Upper lobe of left lung (tissue), 6 donors: ENCODE measurements around the gene PSMB3. TPM values are rescaled to one million over a fixed set of nuclear protein-coding genes. Genes with fewer than 3 reads are reported as not detected.

Experiments used
- ATAC-seq, 2 donors: fragments of 200-7000 bp; cut with Tn5 transposase; one replicate each; pipeline ENCODE4 v1.9.1; 2022; ENCODE audit warnings: mild to moderate bottlenecking in 2 of 2, moderate library complexity in 2 of 2; ENCODE audit not compliant: low FRiP score in 2 of 2
- DNase-seq, 2 donors: peaks; one replicate each; pipeline ENCODE4 v3.0.0-alpha.2; 2019 to 2020
- H3K27ac ChIP-seq, 4 donors: fragments of 200-600 bp; sonication (generic); one replicate each; pipeline ENCODE4 v1.5.1; 2016 to 2019
- H3K27me3 ChIP-seq, 4 donors: fragments of 200-600 bp; sonication (generic); one replicate each; pipeline ENCODE4 v1.5.1; 2017 to 2019
- H3K36me3 ChIP-seq, 4 donors: fragments of 200-600 bp; sonication (generic); one replicate each; pipeline ENCODE4 v1.5.1; 2016 to 2019
- H3K4me1 ChIP-seq, 4 donors: fragments of 200-600 bp; sonication (generic); one replicate each; pipeline ENCODE4 v1.5.1; 2018 to 2019
- H3K4me3 ChIP-seq, 4 donors: fragments of 200-600 bp; sonication (generic); one replicate each; pipeline ENCODE4 v1.5.1; 2017 to 2019; ENCODE audit warnings: mild to moderate bottlenecking in 2 of 4, moderate library complexity in 1 of 4
- H3K9me3 ChIP-seq, 4 donors: fragments of 200-600 bp; sonication (generic); one replicate each; pipeline ENCODE4 v1.5.1; 2018 to 2019
- EP300 ChIP-seq, 4 donors: sonication (generic); formaldehyde crosslinking; IDR thresholded peaks; one replicate each; pipeline ENCODE4 v1.5.1; 2017; ENCODE audit warnings: antibody characterized with exemption in 4 of 4, control low read depth in 2 of 4
- POLR2A ChIP-seq, 4 donors: fragments of 450-650 bp; IDR thresholded peaks; one replicate each; pipeline ENCODE4 v1.5.1; 2016 to 2017; ENCODE audit warnings: antibody characterized with exemption in 4 of 4, mild to moderate bottlenecking in 2 of 4
- POLR2AphosphoS5 ChIP-seq, 2 donors: sonication (generic); formaldehyde crosslinking; IDR thresholded peaks; one replicate each; pipeline ENCODE4 v1.5.1; 2017; ENCODE audit warnings: antibody characterized with exemption in 2 of 2
- WGBS, 2 donors: methylation state at CpG; one replicate each; pipeline ENCODE4 v1.1.5; 2017 to 2018; 5-methylcytosine and 5-hydroxymethylcytosine counted together
- total RNA-seq, 6 donors: library from RNA; depleted of rRNA in 4 of 6; stranded (reverse); fragments of >200 nt in 4 of 6; gene quantifications; one replicate each; pipeline versions ENCODE4 v1.1.0 to v1.2.1, GENCODE V29; 2016 to 2021
- TF ChIP-seq, protein P1 (sequence below), 6 experiments: fragments of 450-650 bp in 4 of 6; fragments of 200-600 bp in 2 of 6; sonication (generic) in 2 of 6; IDR thresholded peaks; one replicate each; pipeline ENCODE4 v1.5.1; 2016 to 2019; ENCODE audit warnings: antibody characterized with exemption in 6 of 6
- donor health status: DM: no; HTN: no; CAD: no; lungs with moderate emphysema.
- donor health status: DM: no; HTN: yes; CAD: no; lungs with severe emphysema.

PSMB3 gene
- total RNA-seq, 6 donors from 2014 or later = 61.8 to 157 (median 79.2) TPM

DNA sequence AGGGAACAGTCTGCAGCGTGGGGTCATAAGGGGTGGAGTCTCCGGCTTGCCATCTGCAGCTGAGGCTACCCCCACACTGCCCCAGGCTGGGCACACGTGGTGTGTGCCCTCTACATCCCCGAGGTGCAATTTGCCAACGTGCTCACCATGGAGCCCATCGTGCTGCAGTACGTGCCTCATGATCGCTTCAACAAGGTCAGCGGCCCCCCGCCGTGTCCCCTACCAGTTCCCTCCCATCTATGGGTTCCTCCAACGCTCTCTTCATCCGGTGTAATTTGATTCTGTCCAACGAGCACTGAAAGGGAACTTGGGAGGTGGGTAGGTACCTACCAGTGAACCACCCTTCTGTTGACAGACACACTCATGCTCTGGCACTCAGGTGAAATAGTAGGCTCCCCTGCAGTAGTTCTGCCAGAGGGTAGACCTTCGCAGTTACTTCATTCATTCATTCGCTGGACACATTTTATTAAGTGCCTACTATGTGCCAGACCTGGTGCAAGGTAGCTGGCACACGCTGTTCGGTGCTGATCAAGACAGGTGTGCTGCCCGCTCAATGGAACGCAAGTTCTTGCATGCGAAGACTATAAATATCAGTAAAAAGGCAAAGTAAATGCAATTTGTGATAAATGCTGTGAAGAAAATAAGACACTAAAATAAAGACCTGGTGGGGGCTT lies 44.7 kb upstream of the PSMB3 start:
- H3K9me3 ChIP-seq = no peaks in the 10 kb centered on the region
- TF ChIP-seq POLR2AphosphoS5 (IDR thresholded peaks at IDR 0.05) (no peak), EP300 (IDR thresholded peaks at IDR 0.05) (no peak), POLR2A (IDR thresholded peaks at IDR 0.05) (no peak)
- TF ChIP-seq, protein P1, sequence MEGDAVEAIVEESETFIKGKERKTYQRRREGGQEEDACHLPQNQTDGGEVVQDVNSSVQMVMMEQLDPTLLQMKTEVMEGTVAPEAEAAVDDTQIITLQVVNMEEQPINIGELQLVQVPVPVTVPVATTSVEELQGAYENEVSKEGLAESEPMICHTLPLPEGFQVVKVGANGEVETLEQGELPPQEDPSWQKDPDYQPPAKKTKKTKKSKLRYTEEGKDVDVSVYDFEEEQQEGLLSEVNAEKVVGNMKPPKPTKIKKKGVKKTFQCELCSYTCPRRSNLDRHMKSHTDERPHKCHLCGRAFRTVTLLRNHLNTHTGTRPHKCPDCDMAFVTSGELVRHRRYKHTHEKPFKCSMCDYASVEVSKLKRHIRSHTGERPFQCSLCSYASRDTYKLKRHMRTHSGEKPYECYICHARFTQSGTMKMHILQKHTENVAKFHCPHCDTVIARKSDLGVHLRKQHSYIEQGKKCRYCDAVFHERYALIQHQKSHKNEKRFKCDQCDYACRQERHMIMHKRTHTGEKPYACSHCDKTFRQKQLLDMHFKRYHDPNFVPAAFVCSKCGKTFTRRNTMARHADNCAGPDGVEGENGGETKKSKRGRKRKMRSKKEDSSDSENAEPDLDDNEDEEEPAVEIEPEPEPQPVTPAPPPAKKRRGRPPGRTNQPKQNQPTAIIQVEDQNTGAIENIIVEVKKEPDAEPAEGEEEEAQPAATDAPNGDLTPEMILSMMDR (IDR thresholded peaks at IDR 0.05) = no peak
- DNase-seq (no peak), ATAC-seq (no peak)
- 75 to 80% methylated on average over 17 to 21 of the region's 21 CpGs for WGBS, 2 donors
- no peak overlapping the region for H3K4me3 ChIP-seq
- peaks cover 7 to 47% (median 27%) of the 10 kb centered on the region in 4 donors for H3K36me3 ChIP-seq
- peaks cover 19 to 55% (median 39%) of the 10 kb centered on the region in 4 donors for H3K4me1 ChIP-seq
- peaks cover 0 to 3% (median 0%) of the 10 kb centered on the region in 4 donors for H3K27me3 ChIP-seq
- H3K27ac ChIP-seq = peak overlapping the region in 1 of 4 donors; percentile 94

DNA sequence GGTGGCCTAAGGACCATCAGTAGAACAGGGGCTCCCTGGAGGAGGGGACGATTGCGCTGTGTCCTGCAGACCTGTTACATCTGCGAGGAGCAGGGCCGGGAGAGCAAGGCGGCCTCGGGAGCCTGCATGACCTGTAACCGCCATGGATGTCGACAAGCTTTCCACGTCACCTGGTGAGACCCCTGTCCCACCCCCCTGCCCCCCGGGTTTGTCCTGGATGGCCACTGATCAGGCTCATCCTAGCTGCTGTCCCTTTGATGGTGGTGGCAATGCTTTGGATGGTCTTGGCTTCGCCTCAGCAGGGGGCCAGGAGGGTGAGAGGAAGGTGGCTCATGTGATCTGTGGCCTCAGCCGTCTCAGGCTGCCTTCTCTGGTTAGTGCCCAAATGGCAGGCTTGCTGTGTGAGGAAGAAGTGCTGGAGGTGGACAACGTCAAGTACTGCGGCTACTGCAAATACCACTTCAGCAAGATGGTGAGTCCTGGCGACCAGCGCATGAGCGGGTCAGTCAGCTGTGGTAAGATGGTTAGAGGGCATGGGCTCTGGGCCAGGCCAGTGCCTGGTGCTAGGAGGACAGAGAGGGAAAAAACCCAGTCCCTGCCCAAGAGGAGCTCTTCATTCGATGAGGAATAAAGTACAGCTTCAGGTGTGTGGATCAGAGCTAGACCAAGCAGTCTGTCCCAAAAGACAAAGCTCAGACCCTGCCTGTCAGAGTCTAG lies 43.3 kb upstream of the PSMB3 start:
- TF ChIP-seq EP300 (IDR thresholded peaks at IDR 0.05) (no peak), POLR2AphosphoS5 (IDR thresholded peaks at IDR 0.05) (no peak), POLR2A (IDR thresholded peaks at IDR 0.05) (no peak)
- TF ChIP-seq, protein P1 (IDR thresholded peaks at IDR 0.05) = no peak
- Histone ChIP-seq H3K9me3 (no peaks in the 10 kb centered on the region), H3K27ac (peak overlapping the region in 1 of 4 donors; percentile 25), H3K27me3 (peaks cover 0 to 3% (median 0%) of the 10 kb centered on the region in 4 donors), H3K4me1 (peaks cover 12 to 40% (median 29%) of the 10 kb centered on the region in 4 donors), H3K36me3 (peaks cover 13 to 61% (median 40%) of the 10 kb centered on the region in 4 donors), H3K4me3 (no peak overlapping the region)
- DNase-seq (no peak), ATAC-seq (no peak)
- 89 to 91% methylated on average over 17 to 18 of the region's 18 CpGs for WGBS, 2 donors

DNA sequence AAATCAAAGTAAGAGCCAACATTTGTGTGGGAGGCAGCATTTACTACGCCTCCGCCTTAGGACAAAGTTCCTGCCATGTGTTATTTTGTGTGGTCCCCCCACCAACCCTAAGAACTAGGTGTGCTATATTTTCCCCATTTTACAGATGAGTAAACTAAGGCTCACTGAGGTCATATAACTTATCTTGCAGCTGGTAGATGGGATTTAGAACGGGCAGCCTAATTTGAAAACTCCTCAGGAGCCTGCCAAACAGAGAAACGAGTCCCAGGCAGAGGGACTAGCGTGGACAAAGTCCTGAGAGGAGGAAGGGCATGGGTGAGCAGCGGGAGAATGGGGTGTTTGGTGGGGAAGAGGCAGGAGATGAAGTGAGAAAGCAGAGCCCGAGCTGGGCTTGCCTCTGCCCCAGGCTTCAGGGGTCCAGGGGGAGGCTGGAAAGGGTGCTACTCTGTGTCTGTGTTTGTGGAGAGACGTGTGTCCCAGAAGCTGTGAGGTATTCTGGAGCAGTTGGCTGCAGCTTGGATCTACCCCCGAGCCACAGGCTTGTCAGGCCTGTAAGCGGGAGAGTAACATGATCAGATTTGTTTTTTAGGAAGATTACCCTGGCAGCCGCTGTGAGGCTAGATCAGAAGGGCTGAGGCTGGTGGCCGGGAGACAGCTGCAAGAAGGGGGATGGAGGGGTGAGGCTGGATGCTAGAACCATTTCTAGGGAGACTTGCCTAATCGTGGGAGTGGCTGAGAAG lies 42.5 kb upstream of the PSMB3 start:
- Histone ChIP-seq H3K9me3 (no peaks in the 10 kb centered on the region), H3K27ac (peak overlapping the region in 2 of 4 donors; percentile 38 to 50), H3K36me3 (peaks cover 13 to 69% (median 45%) of the 10 kb centered on the region in 4 donors), H3K4me3 (no peak overlapping the region), H3K27me3 (peaks cover 0 to 3% (median 0%) of the 10 kb centered on the region in 4 donors), H3K4me1 (peaks cover 12 to 39% (median 29%) of the 10 kb centered on the region in 4 donors)
- TF ChIP-seq POLR2AphosphoS5 (IDR thresholded peaks at IDR 0.05) (no peak), EP300 (IDR thresholded peaks at IDR 0.05) (no peak), POLR2A (IDR thresholded peaks at IDR 0.05) (no peak)
- TF ChIP-seq, protein P1 (IDR thresholded peaks at IDR 0.05) = no peak
- ATAC-seq = no peak
- no peak for DNase-seq
- 79 to 80% methylated on average over 12 to 13 of the region's 13 CpGs for WGBS, 2 donors

DNA sequence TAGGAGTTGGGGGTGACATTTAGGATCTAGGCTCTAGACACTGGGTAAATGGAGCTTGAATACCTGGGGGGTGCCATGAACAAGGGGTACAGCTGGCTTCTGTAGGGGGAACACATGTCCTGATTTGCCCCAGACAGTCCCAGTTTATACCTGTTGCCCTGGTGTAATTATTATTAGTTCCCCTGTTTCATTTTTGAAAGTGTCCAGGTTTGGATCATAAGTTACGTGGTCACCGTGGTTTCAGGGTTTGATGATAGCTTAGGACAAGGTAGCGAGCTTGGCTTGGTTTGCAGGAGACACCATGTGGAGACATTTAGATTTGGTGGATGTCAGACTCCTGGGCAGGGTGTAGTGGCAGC lies 42.0 kb upstream of the PSMB3 start:
- Histone ChIP-seq H3K4me3 (no peak overlapping the region), H3K9me3 (no peaks in the 10 kb centered on the region), H3K4me1 (peaks cover 12 to 39% (median 29%) of the 10 kb centered on the region in 4 donors), H3K27ac (peak overlapping the region in 1 of 4 donors; percentile 38), H3K27me3 (peaks cover 0 to 3% (median 0%) of the 10 kb centered on the region in 4 donors), H3K36me3 (peaks cover 13 to 74% (median 48%) of the 10 kb centered on the region in 4 donors)
- 80 to 94% methylated on average over 1 to 3 of the region's 3 CpGs for WGBS, 2 donors
- no peak for DNase-seq
- TF ChIP-seq EP300 (IDR thresholded peaks at IDR 0.05) = no peak
- no peak for TF ChIP-seq POLR2AphosphoS5 (IDR thresholded peaks at IDR 0.05)
- TF ChIP-seq, protein P1 (IDR thresholded peaks at IDR 0.05) = no peak
- TF ChIP-seq POLR2A (IDR thresholded peaks at IDR 0.05) = no peak
- no peak for ATAC-seq
